ENCODE measurements around the gene CDH8.

DNA sequence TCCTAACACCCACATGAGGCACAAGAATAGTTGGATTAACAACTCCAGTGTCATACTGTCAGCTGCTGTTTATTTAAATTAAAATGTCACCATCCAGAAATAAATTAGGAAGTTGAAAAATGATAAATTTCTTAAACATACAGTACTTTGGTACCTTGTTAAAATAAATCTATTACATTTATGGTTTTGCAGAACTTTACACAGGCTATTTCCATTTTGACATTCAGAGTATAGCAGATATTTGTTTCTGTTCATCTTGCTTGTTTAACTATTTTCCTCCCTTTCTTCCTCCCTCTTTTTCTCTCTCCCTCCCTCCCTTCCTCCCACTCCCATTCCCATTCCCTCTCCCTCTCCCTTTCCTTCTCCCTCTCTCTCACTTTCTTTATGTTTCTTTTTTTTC is 310.1 kb downstream of the CDH8 start:
- TF ChIP-seq, protein P1, sequence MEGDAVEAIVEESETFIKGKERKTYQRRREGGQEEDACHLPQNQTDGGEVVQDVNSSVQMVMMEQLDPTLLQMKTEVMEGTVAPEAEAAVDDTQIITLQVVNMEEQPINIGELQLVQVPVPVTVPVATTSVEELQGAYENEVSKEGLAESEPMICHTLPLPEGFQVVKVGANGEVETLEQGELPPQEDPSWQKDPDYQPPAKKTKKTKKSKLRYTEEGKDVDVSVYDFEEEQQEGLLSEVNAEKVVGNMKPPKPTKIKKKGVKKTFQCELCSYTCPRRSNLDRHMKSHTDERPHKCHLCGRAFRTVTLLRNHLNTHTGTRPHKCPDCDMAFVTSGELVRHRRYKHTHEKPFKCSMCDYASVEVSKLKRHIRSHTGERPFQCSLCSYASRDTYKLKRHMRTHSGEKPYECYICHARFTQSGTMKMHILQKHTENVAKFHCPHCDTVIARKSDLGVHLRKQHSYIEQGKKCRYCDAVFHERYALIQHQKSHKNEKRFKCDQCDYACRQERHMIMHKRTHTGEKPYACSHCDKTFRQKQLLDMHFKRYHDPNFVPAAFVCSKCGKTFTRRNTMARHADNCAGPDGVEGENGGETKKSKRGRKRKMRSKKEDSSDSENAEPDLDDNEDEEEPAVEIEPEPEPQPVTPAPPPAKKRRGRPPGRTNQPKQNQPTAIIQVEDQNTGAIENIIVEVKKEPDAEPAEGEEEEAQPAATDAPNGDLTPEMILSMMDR (IDR thresholded peaks at IDR 0.05), result no peak
- no peak for TF ChIP-seq POLR2A (IDR thresholded peaks at IDR 0.05)

All from testis (tissue), 2 donors.